ENCODE results near the gene RBMX.

Gene RBMX

GRCh38 chrX:136835761-136836160 lies 44.8 kb downstream of the RBMX start:
- DNase-seq (ENCODE audit: low read depth): no peak

GRCh38 chrX:136829413-136829812 lies 51.1 kb downstream of the RBMX start:
- DNase-seq (ENCODE audit: low read depth): no peak

- no peak for DNase-seq (ENCODE audit: low read depth)
These were observed 51.7 kb downstream of the RBMX start for GRCh38 chrX:136828830-136829229.

- no peak for DNase-seq (ENCODE audit: low read depth)
These were observed 53.5 kb downstream of the RBMX start for GRCh38 chrX:136827026-136827425.

GRCh38 chrX:136825771-136826170 lies 54.8 kb downstream of the RBMX start:
- no peak for DNase-seq (ENCODE audit: low read depth)
